ENCODE measurements around the gene SPECC1L. TPM values are rescaled to one million over a fixed set of nuclear protein-coding genes. Genes with fewer than 3 reads are reported as not detected.

Gene SPECC1L
- total RNA-seq, 1 experiment from 2014 or later = 23.0 TPM

DNA sequence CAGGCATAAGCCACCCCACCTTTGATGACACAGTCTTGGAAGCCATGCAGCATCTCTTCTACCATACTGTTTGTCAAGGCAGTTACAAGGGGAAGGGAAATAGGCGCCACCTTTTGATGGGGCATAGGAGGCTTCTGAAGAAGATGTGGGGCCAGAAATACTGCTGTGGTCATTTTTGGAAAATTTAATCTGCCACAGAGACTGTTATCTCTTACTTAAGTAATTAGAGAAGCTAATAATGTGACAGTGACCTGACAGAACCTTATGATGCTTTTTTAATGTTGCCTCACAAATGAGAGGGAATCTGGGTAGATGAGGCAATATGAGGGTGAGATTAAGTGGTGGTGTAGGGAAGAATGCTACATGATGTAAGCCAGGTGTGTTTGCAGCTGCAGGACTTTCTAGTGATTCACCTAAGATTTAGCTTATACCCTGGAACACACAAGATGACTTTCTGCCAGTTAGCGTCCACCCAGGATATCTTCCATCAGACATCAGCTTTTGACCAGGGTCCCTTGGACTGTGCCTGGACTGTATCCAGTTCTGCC, 122.5 kb downstream of the SPECC1L start:
- H3K4me3 ChIP-seq (ENCODE audit: insufficient read depth, low read depth, low read length) = no peak overlapping the region
- peaks cover 3% of the 10 kb centered on the region; the same call in 1 of the 2 replicates for H3K36me3 ChIP-seq (replicated peaks; ENCODE audit: control insufficient read depth, insufficient read depth, low read length)
- no peaks in the 10 kb centered on the region for H3K27me3 ChIP-seq (ENCODE audit: control insufficient read depth, insufficient read depth, low read length)
- DNase-seq = no peak

DNA sequence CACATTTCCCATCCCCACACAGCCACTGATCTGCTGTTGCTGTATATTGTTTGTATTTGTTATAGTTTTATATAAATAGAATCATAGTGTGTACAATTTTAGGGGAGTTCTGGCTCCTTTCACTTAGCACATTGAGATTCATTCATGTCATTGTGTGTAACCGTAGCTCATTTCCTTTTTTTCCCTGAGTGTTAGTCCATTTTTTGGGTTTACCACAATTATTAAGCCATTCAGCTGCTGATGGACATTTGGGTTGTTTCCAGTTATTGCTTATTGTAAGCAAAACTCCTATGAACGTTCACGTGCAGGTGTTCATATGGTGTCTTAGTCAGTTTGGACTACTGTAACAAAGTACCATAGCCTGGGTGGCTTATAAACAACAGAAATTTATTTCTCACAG, 123.2 kb downstream of the SPECC1L start:
- no peak for DNase-seq
- H3K36me3 ChIP-seq (replicated peaks; ENCODE audit: control insufficient read depth, insufficient read depth, low read length) = peaks cover 3% of the 10 kb centered on the region; the same call in 1 of the 2 replicates
- H3K27me3 ChIP-seq (ENCODE audit: control insufficient read depth, insufficient read depth, low read length) = no peaks in the 10 kb centered on the region
- H3K4me3 ChIP-seq (ENCODE audit: insufficient read depth, low read depth, low read length) = no peak overlapping the region

DNA sequence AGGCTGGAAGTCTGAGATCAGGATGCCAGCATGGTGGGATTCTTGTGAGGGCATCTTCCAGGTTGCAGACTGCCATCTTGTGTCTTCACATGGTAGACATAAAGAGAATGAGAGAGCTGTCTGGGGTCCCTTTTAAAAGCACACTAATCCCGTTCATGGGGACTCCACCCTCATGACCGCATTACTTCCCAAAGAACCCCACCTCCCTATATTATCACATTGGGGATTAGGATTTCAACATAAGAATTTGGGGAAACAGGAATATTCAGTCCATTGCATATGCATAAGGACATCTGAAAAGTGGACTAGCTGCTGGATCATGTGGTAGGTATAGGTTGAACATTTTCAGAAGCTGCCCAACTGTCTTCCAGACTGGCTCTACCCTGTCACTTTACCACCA, 123.6 kb downstream of the SPECC1L start:
- no peak for DNase-seq
- Histone ChIP-seq H3K27me3 (ENCODE audit: control insufficient read depth, insufficient read depth, low read length) (no peaks in the 10 kb centered on the region), H3K4me3 (ENCODE audit: insufficient read depth, low read depth, low read length) (no peak overlapping the region), H3K36me3 (replicated peaks; ENCODE audit: control insufficient read depth, insufficient read depth, low read length) (peaks cover 3% of the 10 kb centered on the region; the same call in 1 of the 2 replicates)

DNA sequence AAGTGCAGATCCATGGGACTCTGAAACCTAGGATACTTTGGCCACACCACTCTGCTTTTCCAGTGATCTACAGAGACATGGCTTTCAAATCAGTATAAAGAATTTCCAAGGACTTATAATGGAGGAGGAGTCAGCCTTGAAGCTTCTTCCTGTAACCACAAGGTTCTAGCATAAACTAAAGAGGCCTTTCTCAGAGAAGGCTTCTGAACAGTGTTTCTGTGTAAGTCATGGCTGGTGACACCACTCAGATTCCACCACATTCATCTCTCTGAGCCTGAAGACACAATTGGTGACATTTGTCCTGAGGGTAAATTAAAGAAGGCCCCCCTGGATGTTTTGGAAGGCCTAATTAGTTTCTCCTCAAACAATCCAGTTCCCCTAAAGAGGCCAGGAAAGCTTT, 127.8 kb downstream of the SPECC1L start:
- H3K36me3 ChIP-seq (replicated peaks; ENCODE audit: control insufficient read depth, insufficient read depth, low read length) = peaks cover 5% of the 10 kb centered on the region
- H3K27me3 ChIP-seq (ENCODE audit: control insufficient read depth, insufficient read depth, low read length) = no peaks in the 10 kb centered on the region
- H3K4me3 ChIP-seq (ENCODE audit: insufficient read depth, low read depth, low read length) = no peak overlapping the region
- DNase-seq = no peak

DNA sequence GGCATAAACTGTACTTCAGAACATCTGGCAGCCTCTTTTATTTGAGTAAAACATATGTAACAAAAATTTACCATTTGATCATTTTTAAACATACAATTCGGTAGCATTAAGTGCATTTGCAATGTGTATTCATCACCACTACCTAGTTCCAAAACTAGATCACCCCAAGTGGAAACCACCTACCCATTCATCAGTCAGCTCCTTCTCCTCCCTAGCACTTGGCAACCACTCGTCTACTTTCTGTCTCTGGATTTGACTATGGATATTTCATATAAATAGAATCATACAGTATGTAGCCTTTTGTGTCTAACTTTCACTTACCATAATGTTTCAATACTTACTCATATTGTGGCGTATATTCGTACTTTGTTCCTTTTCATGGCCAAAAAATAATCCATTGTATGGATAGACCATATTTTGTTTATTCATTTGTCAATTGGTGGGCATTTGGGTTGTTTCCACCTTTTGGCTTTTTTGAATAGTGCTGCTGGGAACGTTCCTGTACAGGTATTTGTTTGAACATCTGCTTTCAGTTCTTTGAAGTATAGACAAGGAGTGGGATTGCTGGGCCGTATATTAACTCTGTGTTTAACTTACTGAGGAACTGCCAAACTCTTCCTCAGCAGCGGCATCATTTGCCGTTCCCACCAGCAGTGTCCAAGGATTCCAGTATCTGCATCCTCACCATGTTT, 129.5 kb downstream of the SPECC1L start:
- Histone ChIP-seq H3K36me3 (replicated peaks; ENCODE audit: control insufficient read depth, insufficient read depth, low read length) (peaks cover 5% of the 10 kb centered on the region), H3K27me3 (ENCODE audit: control insufficient read depth, insufficient read depth, low read length) (no peaks in the 10 kb centered on the region), H3K4me3 (ENCODE audit: insufficient read depth, low read depth, low read length) (no peak overlapping the region)
- no peak for DNase-seq

DNA sequence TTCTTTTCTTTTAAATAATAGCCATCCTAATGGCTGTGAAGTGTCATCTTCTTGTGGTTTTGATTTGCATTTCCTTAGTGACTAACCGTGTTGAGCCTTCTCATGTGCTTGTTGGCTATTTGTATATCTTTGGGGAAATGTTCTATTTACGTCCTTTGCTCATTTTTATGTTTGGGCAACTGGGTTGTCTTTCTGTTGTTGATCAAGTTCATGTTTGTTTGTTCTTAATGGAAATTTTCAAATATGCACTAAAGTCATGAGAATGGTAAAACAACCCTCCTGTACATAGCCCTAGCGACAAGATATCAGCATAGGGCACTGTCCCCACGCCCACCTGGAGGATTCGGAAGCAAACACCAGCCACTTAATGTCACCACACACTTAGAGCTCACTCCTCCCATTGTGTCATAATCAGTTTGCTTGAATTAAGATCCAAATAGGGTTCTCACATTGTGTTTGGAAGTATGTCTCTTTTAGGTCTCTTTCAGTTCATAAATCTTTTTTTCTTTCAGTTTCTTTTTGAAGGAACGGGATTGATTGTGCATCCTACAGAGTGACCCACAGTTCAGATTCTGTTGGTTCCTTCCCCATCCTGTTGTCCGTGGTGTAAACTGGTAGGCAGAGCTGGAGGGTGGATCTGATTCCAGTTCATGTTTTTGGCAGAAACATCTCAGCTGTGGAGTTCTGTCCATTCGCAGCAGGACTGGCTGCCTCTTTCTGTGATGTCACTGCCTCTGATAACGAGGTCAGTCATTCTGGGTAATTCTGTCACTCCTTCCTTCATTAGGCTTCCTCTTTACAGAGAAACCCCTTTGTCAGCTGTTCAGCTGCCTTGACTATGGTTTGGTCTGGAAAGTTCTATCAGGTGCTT, 130.3 kb downstream of the SPECC1L start:
- Histone ChIP-seq H3K36me3 (replicated peaks; ENCODE audit: control insufficient read depth, insufficient read depth, low read length) (peaks cover 5% of the 10 kb centered on the region), H3K27me3 (ENCODE audit: control insufficient read depth, insufficient read depth, low read length) (no peaks in the 10 kb centered on the region), H3K4me3 (ENCODE audit: insufficient read depth, low read depth, low read length) (no peak overlapping the region)
- peak; percentile 9 for DNase-seq

DNA sequence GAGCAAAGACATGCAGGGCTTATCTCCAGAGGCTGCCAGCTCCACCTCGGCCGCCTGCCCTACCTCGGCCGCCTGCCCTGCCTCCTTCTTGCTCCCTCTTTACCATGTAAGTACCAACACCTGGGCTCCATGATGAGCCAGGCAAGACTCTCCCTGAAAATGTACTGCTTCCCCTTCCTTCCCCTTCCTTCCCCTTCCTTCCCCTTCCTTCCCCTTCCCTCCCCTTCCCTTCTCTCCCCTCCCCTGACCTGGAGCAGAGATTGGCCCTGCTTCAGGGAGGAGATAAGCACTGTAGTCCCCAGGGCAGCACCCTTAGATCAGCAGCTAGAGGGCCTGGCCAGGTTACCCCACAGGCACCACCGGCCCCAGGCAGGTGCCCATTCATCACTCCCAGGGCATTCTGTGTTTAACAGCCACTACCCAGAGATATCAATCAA, 131.3 kb downstream of the SPECC1L start:
- H3K27me3 ChIP-seq (ENCODE audit: control insufficient read depth, insufficient read depth, low read length) = no peaks in the 10 kb centered on the region
- peak; percentile 14 for DNase-seq
- H3K4me3 ChIP-seq (ENCODE audit: insufficient read depth, low read depth, low read length) = no peak overlapping the region
- H3K36me3 ChIP-seq (replicated peaks; ENCODE audit: control insufficient read depth, insufficient read depth, low read length) = peaks cover 5% of the 10 kb centered on the region

DNA sequence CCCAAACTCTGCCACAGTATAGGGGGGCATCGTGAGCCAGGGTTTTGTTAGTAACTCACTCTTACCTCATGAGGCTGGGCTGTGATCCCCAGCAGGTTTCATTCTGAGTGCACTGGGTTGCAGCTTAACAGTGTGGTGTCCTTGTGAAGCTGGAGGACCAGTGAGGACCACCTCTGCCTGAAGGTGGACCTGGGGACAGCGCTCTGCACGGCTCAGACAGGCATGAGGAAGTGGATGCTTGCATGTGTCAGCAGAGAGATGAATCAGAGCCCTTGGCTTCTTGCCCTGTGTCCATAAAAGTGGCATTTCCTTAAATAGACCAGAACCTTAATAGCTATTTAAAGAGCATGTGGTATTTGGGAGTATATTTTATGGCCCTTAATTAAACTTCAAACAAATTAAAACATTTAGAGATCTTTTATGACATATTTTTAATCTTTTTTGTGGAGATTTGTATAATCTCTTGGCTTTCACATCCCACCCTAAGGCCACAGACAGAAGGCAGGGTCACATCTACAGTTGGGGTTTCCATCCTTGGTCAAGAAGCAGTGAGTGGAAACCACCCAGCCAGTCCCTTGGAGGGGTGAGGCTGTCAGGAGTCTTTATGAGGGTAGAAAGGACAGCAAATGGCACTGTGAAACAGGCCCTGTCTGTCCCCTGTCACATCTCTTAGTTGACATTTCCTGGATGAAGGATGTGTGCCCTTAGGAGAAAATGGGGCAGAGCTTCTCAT, 132.0 kb downstream of the SPECC1L start:
- peaks cover 5% of the 10 kb centered on the region for H3K36me3 ChIP-seq (replicated peaks; ENCODE audit: control insufficient read depth, insufficient read depth, low read length)
- no peaks in the 10 kb centered on the region for H3K27me3 ChIP-seq (ENCODE audit: control insufficient read depth, insufficient read depth, low read length)
- DNase-seq = peak; percentile 12
- H3K4me3 ChIP-seq (ENCODE audit: insufficient read depth, low read depth, low read length) = no peak overlapping the region

DNA sequence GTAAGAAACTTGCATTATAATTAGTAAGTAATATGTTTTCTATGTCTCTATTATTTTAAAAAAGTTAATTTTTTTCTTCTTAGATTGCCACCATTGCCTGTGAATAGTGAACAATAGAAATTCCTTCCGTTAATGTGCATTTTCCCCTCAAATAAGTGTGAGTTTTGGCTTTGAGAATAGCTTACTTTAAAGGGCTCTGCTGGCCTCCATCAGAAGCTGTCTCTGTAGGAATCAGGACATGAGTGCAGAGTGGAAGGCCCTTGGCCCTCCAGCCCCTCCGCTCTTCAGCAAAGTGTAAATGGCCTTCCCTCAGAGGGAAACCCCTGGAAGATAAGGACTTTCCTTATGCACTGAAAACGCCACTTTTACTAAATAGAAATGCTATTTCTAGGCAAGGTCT, 132.7 kb downstream of the SPECC1L start:
- Histone ChIP-seq H3K36me3 (replicated peaks; ENCODE audit: control insufficient read depth, insufficient read depth, low read length) (peaks cover 4% of the 10 kb centered on the region), H3K27me3 (ENCODE audit: control insufficient read depth, insufficient read depth, low read length) (no peaks in the 10 kb centered on the region), H3K4me3 (ENCODE audit: insufficient read depth, low read depth, low read length) (no peak overlapping the region)
- DNase-seq = peak; percentile 16

DNA sequence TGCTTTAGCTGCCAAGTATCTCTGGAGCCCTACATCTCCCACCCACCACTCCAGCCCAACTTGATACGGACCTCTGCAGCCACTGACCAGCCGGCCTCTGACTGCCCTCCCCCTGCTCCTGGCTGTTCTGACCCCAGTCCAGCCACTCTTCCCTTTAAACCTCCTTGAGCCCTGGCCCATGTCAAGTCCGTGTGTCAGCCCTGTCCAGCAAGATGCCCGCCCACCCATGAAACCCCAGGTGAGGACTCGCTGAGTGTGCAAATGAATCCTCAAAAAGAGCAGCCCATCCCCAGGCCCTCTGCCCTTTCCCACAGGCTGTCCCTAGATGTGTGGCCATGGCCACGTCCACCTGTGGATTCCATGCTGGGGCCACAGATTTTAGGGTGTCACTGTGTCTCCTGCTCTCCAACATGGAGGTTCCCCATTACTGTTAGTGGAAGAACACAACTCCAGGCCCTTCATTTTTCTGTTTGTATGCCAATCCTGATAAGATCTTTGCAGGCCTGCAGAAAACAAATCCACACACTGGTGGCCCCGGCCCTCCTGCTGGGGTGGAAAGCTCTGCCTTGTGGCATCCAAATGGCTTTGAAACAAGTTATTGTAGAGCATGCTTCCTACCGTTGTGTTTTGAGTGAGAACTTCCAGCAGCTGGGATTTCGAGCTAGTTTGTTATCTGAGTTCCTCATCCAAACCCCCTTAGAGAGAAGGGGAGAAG, 134.1 kb downstream of the SPECC1L start:
- peak; percentile 22 for DNase-seq
- H3K27me3 ChIP-seq (ENCODE audit: control insufficient read depth, insufficient read depth, low read length) = no peaks in the 10 kb centered on the region
- H3K4me3 ChIP-seq (ENCODE audit: insufficient read depth, low read depth, low read length) = no peak overlapping the region
- peaks cover 4% of the 10 kb centered on the region for H3K36me3 ChIP-seq (replicated peaks; ENCODE audit: control insufficient read depth, insufficient read depth, low read length)

DNA sequence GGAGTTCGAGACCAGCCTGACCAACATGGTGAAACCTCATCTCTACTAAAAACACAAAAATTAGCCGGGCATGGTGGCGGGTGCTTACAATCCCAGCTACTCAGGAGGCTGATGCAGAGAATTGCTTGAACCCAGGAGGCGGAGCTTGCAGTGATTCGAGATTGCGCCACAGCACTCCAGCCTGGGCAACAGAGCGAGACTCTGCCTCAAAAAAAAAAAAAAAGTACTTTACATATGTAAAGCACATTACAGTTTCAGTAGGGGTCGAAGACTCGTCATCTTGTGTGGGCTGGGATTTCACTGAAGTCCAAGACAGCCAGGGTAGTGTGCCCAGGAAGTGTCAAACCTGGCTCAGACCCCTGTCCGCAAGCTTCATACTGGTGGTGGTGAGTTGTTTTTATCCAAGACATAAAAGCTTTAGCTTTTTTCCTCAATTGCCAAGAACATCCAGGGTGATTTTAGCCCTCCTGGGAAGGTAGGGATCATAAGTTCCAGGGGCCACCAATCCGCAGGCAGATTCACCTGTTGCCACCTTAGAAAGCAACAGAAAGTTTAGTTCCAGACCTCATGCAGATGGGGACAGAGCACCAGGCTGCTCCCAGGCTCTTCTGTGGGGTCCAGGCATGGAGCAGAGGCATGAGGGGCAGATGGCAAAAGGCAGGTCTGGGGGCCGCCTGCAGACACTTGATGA, 135.1 kb downstream of the SPECC1L start:
- Histone ChIP-seq H3K36me3 (replicated peaks; ENCODE audit: control insufficient read depth, insufficient read depth, low read length) (peaks cover 4% of the 10 kb centered on the region), H3K27me3 (ENCODE audit: control insufficient read depth, insufficient read depth, low read length) (no peaks in the 10 kb centered on the region)
- peak; percentile 37 for DNase-seq

DNA sequence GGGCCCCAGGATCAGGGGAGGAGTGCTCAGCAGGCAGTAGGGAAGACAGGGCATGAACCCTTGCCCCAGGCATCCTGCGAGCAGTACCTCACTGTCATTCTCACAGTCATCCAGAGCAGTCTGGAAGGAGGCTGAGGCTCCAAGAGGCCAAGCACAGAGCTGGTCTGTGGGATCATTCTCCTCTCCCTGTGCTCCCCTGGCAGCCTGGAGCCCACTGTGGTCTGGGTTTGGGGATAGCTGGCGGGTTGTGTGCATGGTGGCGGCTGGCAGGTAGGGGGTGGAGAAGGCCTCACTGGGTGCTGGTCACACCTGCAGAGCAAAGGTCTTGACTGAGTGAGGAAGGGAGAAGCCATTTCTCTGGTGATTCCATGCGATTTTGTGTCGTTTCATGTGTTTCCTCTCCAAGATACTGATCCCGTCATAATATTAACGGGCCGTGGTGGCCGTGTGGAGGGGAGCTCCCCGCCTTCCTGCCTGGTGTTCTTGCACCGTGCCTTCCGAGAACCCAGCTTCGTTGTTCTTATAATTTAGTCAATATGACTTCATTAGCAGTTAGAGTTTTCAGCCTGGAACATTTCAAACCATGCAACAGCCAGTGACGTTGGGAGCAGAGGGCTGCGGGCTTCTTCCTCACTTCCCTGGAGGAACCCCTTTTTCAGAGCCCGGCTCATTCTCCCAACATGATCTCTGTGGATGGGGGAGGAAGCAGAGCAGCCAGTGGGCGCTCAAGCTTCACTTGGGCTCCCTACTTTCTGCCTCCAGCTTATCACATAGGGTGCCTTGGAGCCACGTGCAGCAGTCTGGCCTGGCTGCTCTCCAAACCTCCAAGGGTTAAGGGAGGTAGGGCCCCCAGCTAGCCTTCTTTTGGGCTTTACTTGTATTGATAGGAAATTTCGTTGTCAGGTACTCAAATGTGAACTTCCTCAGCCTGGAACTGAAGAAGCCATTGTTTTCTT, 136.0 kb downstream of the SPECC1L start:
- Histone ChIP-seq H3K4me3 (ENCODE audit: insufficient read depth, low read depth, low read length) (no peak overlapping the region), H3K36me3 (replicated peaks; ENCODE audit: control insufficient read depth, insufficient read depth, low read length) (peaks cover 1% of the 10 kb centered on the region), H3K27me3 (ENCODE audit: control insufficient read depth, insufficient read depth, low read length) (no peaks in the 10 kb centered on the region)
- peak; percentile 62 for DNase-seq

More for the DNA sequence above, 135.1 kb downstream of the SPECC1L start:
- H3K4me3 ChIP-seq (ENCODE audit: insufficient read depth, low read depth, low read length) = no peak overlapping the region

All from H7 (cell line).